Activated CD8-positive, alpha-beta T cell treated with anti-CD3 and anti-CD28 coated beads, Interleukin-2, amount 10 ng/mL, durations not matched to agents 7 days and 5 days (primary cell): ENCODE data around the gene ANKRD29. TPM values are rescaled to one million over a fixed set of nuclear protein-coding genes. Genes with fewer than 3 reads are reported as not detected.
A peak's percentile ranks its signal among the peaks of the same experiment; 100 is the strongest.
"Not testable (repeated sequence)": the region's sequence is repeated elsewhere in the genome, so short reads cannot be mapped to it uniquely, and the experiment has no call there.

Experiments
- ATAC-seq: fragments of 150-1000 bp; cut with Tn5 transposase; one replicate; pipeline ENCODE4 v1.10.0; 2021; ENCODE audit warnings: moderate library complexity
- CTCF ChIA-PET: fragments of 350-600 bp; sonication (Branson Sonifier 250); formaldehyde crosslinking; loops from one replicate; lab custom pipeline; 2021; ENCODE audit warnings: antibody characterized with exemption; lab: Charles Lee
- POLR2A ChIA-PET: fragments of 350-600 bp; sonication (Branson Sonifier 250); formaldehyde crosslinking; loops from one replicate; lab custom pipeline; 2021; ENCODE audit warnings: antibody characterized with exemption; lab: Charles Lee
- DNase-seq: peaks from one replicate; pipeline ENCODE4 v3.0.0-alpha.2; 2020
- H3K27ac Mint-ChIP-seq: one replicate; pipeline ENCODE4 v1.8.0; 2021; ENCODE audit warnings: mild to moderate bottlenecking, mixed read lengths
- H3K27me3 Mint-ChIP-seq: one replicate; pipeline ENCODE4 v1.8.0; 2021; ENCODE audit warnings: low read depth, mixed read lengths
- H3K36me3 Mint-ChIP-seq: one replicate; pipeline ENCODE4 v1.8.0; 2021; ENCODE audit warnings: low read depth, mixed read lengths
- H3K4me1 Mint-ChIP-seq: one replicate; pipeline ENCODE4 v1.8.0; 2021; ENCODE audit warnings: low read depth, mixed read lengths
- H3K4me3 Mint-ChIP-seq: one replicate; pipeline ENCODE4 v1.8.0; 2021; ENCODE audit warnings: mild to moderate bottlenecking, mixed read lengths
- H3K9me3 Mint-ChIP-seq: one replicate; pipeline ENCODE4 v1.8.0; 2022; ENCODE audit warnings: mixed read lengths; ENCODE audit not compliant: insufficient read depth
- total RNA-seq, 2 experiments: library from RNA; stranded (reverse); gene quantifications; one replicate each; pipeline ENCODE4 v1.2.3, GENCODE V29; 2021

Gene ANKRD29
- total RNA-seq, 2 experiments from 2014 or later = not detected

DNA sequence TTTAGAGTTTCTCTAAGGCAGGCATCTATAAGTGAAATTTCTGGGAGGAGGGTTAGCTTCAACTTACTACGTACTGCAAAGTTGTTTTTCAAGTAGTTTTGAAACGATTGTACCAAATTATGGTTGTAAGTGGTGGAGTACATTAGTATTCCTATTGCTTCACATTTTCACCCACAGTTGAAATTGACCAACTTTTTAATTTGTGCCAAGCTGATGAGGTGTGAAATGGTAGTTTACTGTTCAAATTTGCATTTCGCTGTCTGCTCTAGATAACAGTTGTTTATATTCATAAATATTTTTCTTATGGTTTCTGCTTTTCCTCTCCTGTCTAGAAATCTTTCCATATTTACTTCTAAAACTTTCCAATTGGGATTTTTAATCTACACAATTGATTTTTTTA, 95.0 kb downstream of the ANKRD29 start:
- Mint-ChIP-seq H3K4me1 (peaks cover 12% of the 10 kb centered on the region), H3K27me3 (no peaks in the 10 kb centered on the region), H3K9me3 (no peaks in the 10 kb centered on the region), H3K27ac (no peak overlapping the region), H3K4me3 (no peak overlapping the region), H3K36me3 (peaks cover 60% of the 10 kb centered on the region)
- CTCF ChIA-PET = interaction anchor here (0.9 kb wide), 1 partner anchor 12 kb away, joined by 3 read pairs; no protein-coding TSS in a partner anchor
- POLR2A ChIA-PET = no interaction called here
- DNase-seq (no peak), ATAC-seq (no peak)

DNA sequence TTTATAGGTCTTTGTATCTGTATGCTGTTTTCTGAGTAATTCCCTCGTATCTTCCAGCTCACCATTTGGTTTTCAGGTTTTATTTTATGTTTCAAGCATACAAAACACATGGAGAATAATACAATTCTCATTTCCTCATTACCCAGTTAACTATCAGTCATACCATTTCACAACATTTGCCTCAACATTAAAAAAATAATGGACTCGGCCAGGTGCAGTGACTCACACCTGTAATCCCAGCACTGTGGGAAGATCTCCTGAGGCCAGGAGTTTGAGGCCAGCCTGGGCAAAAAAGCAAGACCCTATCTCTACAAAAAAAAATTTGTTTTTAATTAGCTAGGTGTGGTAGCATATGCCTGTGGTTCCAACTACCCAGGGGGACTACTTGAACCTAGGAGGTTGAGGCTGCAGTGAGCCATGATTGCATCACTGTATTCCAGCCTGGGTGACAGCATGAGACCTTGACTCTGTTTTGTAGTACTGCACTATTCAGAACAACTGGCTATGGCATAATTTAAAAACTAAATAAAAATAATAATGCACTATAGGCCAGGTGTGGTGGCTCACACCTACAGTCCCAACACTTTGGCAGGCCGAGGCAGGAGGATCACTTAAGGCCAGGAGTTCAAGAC, 96.7 kb downstream of the ANKRD29 start:
- no peak for DNase-seq
- no peak overlapping the region for H3K4me3 Mint-ChIP-seq
- H3K27ac Mint-ChIP-seq = no peak overlapping the region
- no peaks in the 10 kb centered on the region for H3K9me3 Mint-ChIP-seq
- CTCF ChIA-PET = no interaction called here
- H3K27me3 Mint-ChIP-seq = no peaks in the 10 kb centered on the region
- peaks cover 8% of the 10 kb centered on the region for H3K4me1 Mint-ChIP-seq
- H3K36me3 Mint-ChIP-seq = peaks cover 65% of the 10 kb centered on the region
- POLR2A ChIA-PET = no interaction called here
- ATAC-seq = no peak

DNA sequence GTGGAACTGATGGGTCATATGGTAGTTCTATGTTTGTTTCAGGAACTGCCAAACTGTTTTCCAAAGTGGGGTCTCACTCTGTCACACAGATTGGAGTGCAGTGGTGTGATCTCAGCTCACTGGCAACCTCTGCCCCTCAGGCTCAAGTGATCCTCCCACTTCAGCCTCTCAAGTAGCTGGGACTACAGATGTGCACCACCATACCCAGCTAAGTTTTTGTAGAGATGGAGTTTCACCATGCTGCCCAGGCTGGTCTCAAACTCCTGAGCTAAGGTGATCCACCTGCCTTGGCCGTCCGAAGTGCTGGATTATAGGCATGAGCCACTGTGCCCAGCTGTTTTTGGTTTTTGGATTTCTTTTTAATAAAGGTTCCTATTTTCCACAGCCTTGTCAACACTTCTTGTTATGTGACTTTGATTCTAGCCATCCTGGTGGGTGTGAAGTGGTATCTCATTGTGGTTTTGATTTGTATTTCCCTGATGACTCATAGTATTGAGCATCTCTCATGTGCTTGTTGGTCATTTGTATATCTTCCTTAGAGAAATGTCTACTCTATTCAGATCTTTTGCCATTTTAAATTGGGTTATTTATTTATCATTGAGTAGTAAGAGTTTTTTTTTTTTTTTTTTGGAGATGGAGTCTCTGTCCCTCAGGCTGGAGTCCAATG, 99.2 kb downstream of the ANKRD29 start:
- no peaks in the 10 kb centered on the region for H3K27me3 Mint-ChIP-seq
- H3K27ac Mint-ChIP-seq = no peak overlapping the region
- POLR2A ChIA-PET = interaction anchor here (0.7 kb wide), 1 partner anchor 94 kb away, joined by 3 read pairs; no protein-coding TSS in a partner anchor
- H3K4me3 Mint-ChIP-seq = no peak overlapping the region
- H3K4me1 Mint-ChIP-seq = peaks cover 6% of the 10 kb centered on the region
- CTCF ChIA-PET = interaction anchor here (0.7 to 1.3 kb wide), 2 partner anchors 47 to 295 kb away, joined by 5 to 7 read pairs; no protein-coding TSS in a partner anchor
- no peaks in the 10 kb centered on the region for H3K9me3 Mint-ChIP-seq
- DNase-seq (no peak), ATAC-seq (peak; percentile 72)
- peaks cover 57% of the 10 kb centered on the region for H3K36me3 Mint-ChIP-seq

DNA sequence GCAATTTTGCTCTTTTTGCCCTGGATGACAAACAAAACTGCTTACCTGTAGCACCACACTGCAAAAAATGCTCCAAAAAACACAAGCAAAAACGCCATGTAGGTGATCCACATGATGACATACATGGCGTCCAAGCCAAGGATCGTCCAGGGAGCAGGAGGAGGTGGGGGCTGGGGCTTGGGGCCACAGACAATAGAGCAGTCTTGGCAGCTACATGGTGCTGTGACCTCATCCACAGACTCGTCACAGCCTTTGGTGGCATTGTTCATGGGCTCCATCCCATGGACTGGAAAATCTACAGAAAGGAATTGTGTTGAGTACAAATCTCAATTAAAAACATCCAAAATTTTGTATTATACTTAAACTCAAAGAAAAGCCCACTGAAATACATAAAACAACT, 102.5 kb downstream of the ANKRD29 start:
- ATAC-seq = no peak
- DNase-seq = no peak
- no peak overlapping the region for H3K4me3 Mint-ChIP-seq
- H3K36me3 Mint-ChIP-seq = peaks cover 56% of the 10 kb centered on the region
- H3K9me3 Mint-ChIP-seq = no peaks in the 10 kb centered on the region
- H3K27ac Mint-ChIP-seq = no peak overlapping the region
- ChIA-PET CTCF (no interaction called here), POLR2A (interaction anchor here (0.6 kb wide), 1 partner anchor 11 kb away, joined by 6 read pairs; no protein-coding TSS in a partner anchor)
- H3K4me1 Mint-ChIP-seq = peaks cover 6% of the 10 kb centered on the region
- no peaks in the 10 kb centered on the region for H3K27me3 Mint-ChIP-seq

DNA sequence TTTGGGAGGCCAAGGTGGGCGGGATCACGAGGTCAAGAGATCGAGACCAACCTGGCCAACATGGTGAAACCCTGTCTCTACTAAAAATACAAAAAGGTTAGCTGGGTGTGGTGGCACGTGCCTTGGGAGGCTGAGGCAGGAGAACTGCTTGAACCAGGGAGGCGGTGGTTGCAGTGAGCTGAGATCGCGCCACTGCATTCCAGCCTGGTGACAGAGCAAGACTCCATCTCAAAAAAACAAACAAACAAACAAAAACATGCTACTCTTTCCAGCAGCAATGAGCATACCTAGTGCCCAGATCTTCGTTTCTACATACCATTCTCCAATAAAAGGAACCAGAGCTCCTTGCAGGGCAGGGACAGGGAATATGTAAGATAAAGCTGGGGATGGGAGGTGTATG, 105.2 kb downstream of the ANKRD29 start:
- H3K27ac Mint-ChIP-seq, H3K4me1 Mint-ChIP-seq, ATAC-seq, DNase-seq, H3K27me3 Mint-ChIP-seq, H3K4me3 Mint-ChIP-seq, CTCF ChIA-PET, H3K9me3 Mint-ChIP-seq: not testable (repeated sequence)
- POLR2A ChIA-PET = interaction anchor here (0.5 kb wide), 1 partner anchor 236 kb away, joined by 3 read pairs; no protein-coding TSS in a partner anchor
- H3K36me3 Mint-ChIP-seq = peaks cover 66% of the 10 kb centered on the region

DNA sequence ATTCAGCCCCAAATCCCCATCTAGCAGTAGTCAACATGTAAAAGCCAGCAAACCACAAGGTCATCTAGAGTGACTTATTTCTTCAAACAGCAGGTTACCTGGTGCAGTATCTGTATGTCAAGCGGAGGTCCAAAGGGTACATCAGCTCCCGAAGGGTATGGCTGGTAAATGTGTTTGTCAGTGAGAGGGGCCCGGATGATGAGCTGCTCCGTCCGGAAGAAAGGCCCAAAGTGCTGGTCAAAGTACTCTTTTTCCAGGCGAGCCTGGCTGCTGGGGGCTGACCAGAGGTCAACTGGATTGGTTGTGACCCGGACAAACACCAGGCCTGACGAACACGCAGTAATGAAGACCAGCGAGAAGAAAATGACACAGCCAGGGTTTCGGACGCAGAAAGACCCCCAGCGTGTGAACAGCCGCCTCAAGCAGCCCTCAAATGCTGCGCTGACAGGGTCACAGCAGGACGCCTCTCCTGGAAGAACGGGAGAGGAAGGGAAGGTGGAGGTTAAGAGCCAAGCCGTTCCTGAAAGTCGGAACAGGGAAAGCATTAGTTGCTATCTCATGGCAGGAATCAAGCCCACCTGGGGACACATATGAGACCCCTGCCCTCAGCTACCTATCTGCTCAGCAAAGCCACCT, 106.4 kb downstream of the ANKRD29 start:
- ATAC-seq (no peak), DNase-seq (no peak)
- H3K27me3 Mint-ChIP-seq = no peaks in the 10 kb centered on the region
- POLR2A ChIA-PET = no interaction called here
- CTCF ChIA-PET = no interaction called here
- H3K9me3 Mint-ChIP-seq = no peaks in the 10 kb centered on the region
- no peak overlapping the region for H3K4me3 Mint-ChIP-seq
- no peak overlapping the region for H3K27ac Mint-ChIP-seq
- peaks cover 68% of the 10 kb centered on the region for H3K36me3 Mint-ChIP-seq
- H3K4me1 Mint-ChIP-seq = peaks cover 5% of the 10 kb centered on the region

DNA sequence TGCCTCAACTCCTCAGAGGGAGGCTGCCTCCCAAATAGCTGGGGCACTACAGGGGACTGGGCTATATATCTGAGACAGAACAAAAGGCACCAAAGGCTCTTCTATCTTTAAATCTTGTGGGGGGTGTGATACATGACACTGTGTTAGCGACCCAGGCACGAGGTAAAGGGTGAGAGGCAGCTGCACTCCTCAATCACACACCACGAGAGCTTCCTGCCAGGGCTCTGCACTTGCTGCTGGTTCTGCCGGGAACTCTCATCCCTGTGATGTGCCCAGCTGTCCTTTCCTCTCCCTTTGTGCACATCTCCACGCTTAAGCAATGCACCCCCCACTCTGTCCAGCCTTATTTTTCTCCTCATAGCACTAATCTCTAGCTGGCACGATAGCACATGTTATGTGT, 108.8 kb downstream of the ANKRD29 start:
- H3K9me3 Mint-ChIP-seq = no peaks in the 10 kb centered on the region
- peaks cover 69% of the 10 kb centered on the region for H3K36me3 Mint-ChIP-seq
- CTCF ChIA-PET = interaction anchor here (1.0 to 1.7 kb wide), 2 partner anchors 13 to 22 kb away, joined by 3 to 5 read pairs; no protein-coding TSS in a partner anchor
- DNase-seq = no peak
- POLR2A ChIA-PET = interaction anchor here (1.2 kb wide), 1 partner anchor 13 kb away, joined by 3 read pairs; no protein-coding TSS in a partner anchor
- H3K4me3 Mint-ChIP-seq = no peak overlapping the region
- peak overlapping the region; percentile 35 for H3K27ac Mint-ChIP-seq
- H3K4me1 Mint-ChIP-seq = peaks cover 5% of the 10 kb centered on the region
- ATAC-seq = no peak
- no peaks in the 10 kb centered on the region for H3K27me3 Mint-ChIP-seq

DNA sequence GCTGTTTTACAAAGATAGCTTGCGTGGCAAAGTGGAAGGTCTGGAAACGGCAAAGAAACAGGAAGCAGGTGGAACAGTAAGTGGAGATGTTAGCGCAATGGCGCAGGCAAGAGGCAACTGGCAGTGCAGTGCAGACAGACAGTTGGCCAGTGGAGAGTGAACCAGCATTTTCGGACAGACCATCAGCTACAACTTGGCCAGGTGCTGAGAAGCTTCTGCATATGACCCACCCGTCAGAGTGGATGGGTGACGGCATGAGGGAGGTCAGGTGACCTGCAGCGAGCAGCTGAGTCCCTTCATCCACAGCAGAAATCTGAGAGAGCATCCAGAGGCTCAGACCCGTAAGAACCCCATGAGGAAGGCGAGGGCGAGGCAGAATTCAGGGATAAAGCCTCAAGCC, 110.2 kb downstream of the ANKRD29 start:
- ChIA-PET CTCF (interaction anchor here (2.4 kb wide), 1 partner anchor 36 kb away, joined by 11 read pairs; no protein-coding TSS in a partner anchor), POLR2A (no interaction called here)
- DNase-seq (no peak), ATAC-seq (no peak)
- Mint-ChIP-seq H3K4me3 (no peak overlapping the region), H3K27me3 (no peaks in the 10 kb centered on the region), H3K9me3 (no peaks in the 10 kb centered on the region), H3K36me3 (peaks cover 62% of the 10 kb centered on the region), H3K27ac (no peak overlapping the region), H3K4me1 (peaks cover 5% of the 10 kb centered on the region)

DNA sequence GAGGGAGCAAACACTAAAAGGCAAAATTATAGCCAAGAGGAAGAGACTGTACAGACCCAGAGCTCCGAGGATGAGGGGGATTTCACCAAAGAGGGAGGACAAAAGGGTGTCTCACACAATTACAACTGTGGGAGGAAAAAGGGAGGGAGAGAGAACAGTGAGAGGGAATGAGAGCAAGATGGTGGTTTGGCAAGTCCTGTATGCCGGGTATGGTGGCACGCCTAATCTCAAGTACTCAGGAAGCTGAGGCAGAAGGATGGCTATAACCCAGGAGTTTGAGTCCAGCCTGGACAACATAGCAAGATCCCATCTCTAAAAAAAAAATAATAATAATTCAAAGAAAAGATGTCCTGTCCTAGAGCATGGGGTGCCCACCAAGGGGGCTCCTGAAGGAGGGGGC, 110.7 kb downstream of the ANKRD29 start:
- Mint-ChIP-seq H3K36me3 (peaks cover 62% of the 10 kb centered on the region), H3K27me3 (no peaks in the 10 kb centered on the region), H3K4me1 (peaks cover 5% of the 10 kb centered on the region), H3K27ac (no peak overlapping the region), H3K9me3 (no peaks in the 10 kb centered on the region), H3K4me3 (no peak overlapping the region)
- DNase-seq (no peak), ATAC-seq (no peak)
- ChIA-PET CTCF (interaction anchor here (2.4 kb wide), 1 partner anchor 36 kb away, joined by 11 read pairs; no protein-coding TSS in a partner anchor), POLR2A (no interaction called here)

DNA sequence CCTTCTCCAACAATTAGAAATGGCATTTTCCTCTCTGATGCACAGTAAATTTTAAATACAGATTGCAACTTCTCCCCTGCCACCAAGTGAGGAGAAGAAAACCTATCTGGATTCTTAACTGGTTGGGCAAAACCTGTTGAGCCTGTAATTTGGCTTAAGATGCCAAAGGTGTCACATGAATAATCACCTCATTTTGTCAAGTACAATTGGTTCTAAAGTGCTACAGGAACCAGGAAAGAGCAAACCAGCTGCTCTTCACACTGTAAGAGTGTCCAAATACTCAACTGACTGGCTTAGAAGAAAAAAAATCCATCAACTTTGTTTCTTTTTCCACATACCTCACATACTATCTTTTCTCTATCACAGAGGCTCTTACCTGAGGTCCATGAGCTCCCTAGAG, 111.8 kb downstream of the ANKRD29 start:
- DNase-seq = no peak
- no peak overlapping the region for H3K4me3 Mint-ChIP-seq
- H3K27me3 Mint-ChIP-seq = no peaks in the 10 kb centered on the region
- ChIA-PET POLR2A (no interaction called here), CTCF (interaction anchor here (2.4 kb wide), 1 partner anchor 35 kb away, joined by 11 read pairs; no protein-coding TSS in a partner anchor)
- H3K4me1 Mint-ChIP-seq = peaks cover 5% of the 10 kb centered on the region
- peaks cover 60% of the 10 kb centered on the region for H3K36me3 Mint-ChIP-seq
- no peak overlapping the region for H3K27ac Mint-ChIP-seq
- no peak for ATAC-seq
- no peaks in the 10 kb centered on the region for H3K9me3 Mint-ChIP-seq
